Measurements from ENCODE around the gene TECPR2.
"Not testable (repeated sequence)": the region's sequence is repeated elsewhere in the genome, so short reads cannot be mapped to it uniquely, and the experiment has no call there.

TECPR2 gene

GRCh38 chr14:102335163-102335562 is 27.6 kb upstream of the TECPR2 start:
- DNase-seq, result no peak

- DNase-seq, result no peak
Measured at GRCh38 chr14:102338724-102339123, 24.0 kb upstream of the TECPR2 start.

GRCh38 chr14:102341566-102341965 is 21.2 kb upstream of the TECPR2 start:
- no peak for DNase-seq

- DNase-seq, result no peak
Measured at GRCh38 chr14:102342238-102342637, 20.5 kb upstream of the TECPR2 start.

GRCh38 chr14:102344084-102344483 is 18.7 kb upstream of the TECPR2 start:
- no peak for DNase-seq

GRCh38 chr14:102344485-102344884 is 18.3 kb upstream of the TECPR2 start:
- DNase-seq, result no peak

GRCh38 chr14:102345232-102345631 is 17.5 kb upstream of the TECPR2 start:
- no peak for DNase-seq

GRCh38 chr14:102346645-102347044 is 16.1 kb upstream of the TECPR2 start:
- no peak for DNase-seq

- no peak for DNase-seq
Measured at GRCh38 chr14:102348376-102348775, 14.4 kb upstream of the TECPR2 start.

- no peak for DNase-seq
Measured at GRCh38 chr14:102351023-102351422, 11.7 kb upstream of the TECPR2 start.

GRCh38 chr14:102351593-102351992 is 11.1 kb upstream of the TECPR2 start:
- not testable (repeated sequence) for DNase-seq

GRCh38 chr14:102352213-102352612 is 10.5 kb upstream of the TECPR2 start:
- no peak for DNase-seq

- DNase-seq, result no peak
Measured at GRCh38 chr14:102353126-102353619, 9.6 kb upstream of the TECPR2 start.

- no peak for DNase-seq
Measured at GRCh38 chr14:102356280-102356679, 6.5 kb upstream of the TECPR2 start.

GRCh38 chr14:102359341-102359740 is 3.4 kb upstream of the TECPR2 start:
- no peak for DNase-seq

- no peak for DNase-seq
Measured at GRCh38 chr14:102360388-102360787, 2.4 kb upstream of the TECPR2 start.

GRCh38 chr14:102362084-102362483 is 657 bp upstream of the TECPR2 start:
- DNase-seq, result no peak

- no peak for DNase-seq
Measured at GRCh38 chr14:102363182-102363943, 622 bp downstream of the TECPR2 start.

- no peak for DNase-seq
Measured at GRCh38 chr14:102370305-102370809, 7.6 kb downstream of the TECPR2 start.

GRCh38 chr14:102371361-102371760 is 8.6 kb downstream of the TECPR2 start:
- DNase-seq, result no peak

GRCh38 chr14:102373110-102373509 is 10.4 kb downstream of the TECPR2 start:
- no peak for DNase-seq

GRCh38 chr14:102374264-102374663 is 11.5 kb downstream of the TECPR2 start:
- no peak for DNase-seq

GRCh38 chr14:102375119-102375518 is 12.4 kb downstream of the TECPR2 start:
- no peak for DNase-seq

GRCh38 chr14:102377696-102378095 is 15.0 kb downstream of the TECPR2 start:
- DNase-seq, result no peak

GRCh38 chr14:102378830-102379229 is 16.1 kb downstream of the TECPR2 start:
- DNase-seq, result no peak

Measured in NCI-H1417 treated with DMSO at 0.1 percent for 48 hours (cell line).